Liver (tissue), 9 donors: ENCODE data around the gene GIT2. TPM values are rescaled to one million over a fixed set of nuclear protein-coding genes. Genes with fewer than 3 reads are reported as not detected.

Experiments used
- DNase-seq: peaks from one replicate; pipeline ENCODE4 v3.0.0-alpha.2; 2017; ENCODE audit warnings: low spot score
- H3K27ac ChIP-seq, 2 donors: one replicate each; pipeline ENCODE4 v1.7.0; 2013; ENCODE audit warnings: inconsistent platforms in 2 of 2, low read length in 2 of 2, control low read depth in 1 of 2, low read depth in 1 of 2, mild to moderate bottlenecking in 1 of 2
- H3K27me3 ChIP-seq, 4 donors: one replicate each; pipeline versions ENCODE4 v1.6.1 to v1.7.0; 2013; ENCODE audit warnings: low read length in 3 of 4, inconsistent platforms in 1 of 4, mild to moderate bottlenecking in 1 of 4, moderate library complexity in 1 of 4; ENCODE audit not compliant: control insufficient read depth in 4 of 4, insufficient read depth in 4 of 4
- H3K36me3 ChIP-seq, 4 donors: one replicate each; pipeline versions ENCODE4 v1.6.1 to v1.7.0; 2013; ENCODE audit warnings: low read length in 3 of 4, mild to moderate bottlenecking in 3 of 4, low read depth in 1 of 4, moderate library complexity in 1 of 4; ENCODE audit not compliant: control insufficient read depth in 4 of 4, insufficient read depth in 3 of 4
- H3K4me1 ChIP-seq, 4 donors: one replicate each; pipeline versions ENCODE4 v1.6.1 to v1.7.0; 2013; ENCODE audit warnings: low read length in 3 of 4, mild to moderate bottlenecking in 3 of 4, moderate library complexity in 1 of 4; ENCODE audit not compliant: control insufficient read depth in 4 of 4, insufficient read depth in 4 of 4
- H3K4me3 ChIP-seq, 3 donors: one replicate each; pipeline versions ENCODE4 v1.6.1 to v1.7.0; 2013; ENCODE audit warnings: low read length in 3 of 3, control low read depth in 1 of 3, low read depth in 1 of 3, mild to moderate bottlenecking in 1 of 3
- H3K9ac ChIP-seq, 2 donors: one replicate each; pipeline ENCODE4 v1.7.0; 2013; ENCODE audit warnings: low read length in 2 of 2, mild to moderate bottlenecking in 2 of 2, moderate library complexity in 2 of 2, control low read depth in 1 of 2, low read depth in 1 of 2
- H3K9me3 ChIP-seq, 4 donors: one replicate each; pipeline versions ENCODE4 v1.6.1 to v1.7.0; 2013; ENCODE audit warnings: low read length in 3 of 4; ENCODE audit not compliant: control insufficient read depth in 4 of 4
- ATF3 ChIP-seq: IDR thresholded peaks from 2 replicates; pipeline ENCODE4 v1.6.1; 2016; ENCODE audit warnings: antibody characterized with exemption
- CTCF ChIP-seq: fragments of 150-350 bp; IDR thresholded peaks from 2 replicates; pipeline ENCODE4 v1.5.1; 2017; ENCODE audit warnings: improper control_type of control experiment, low read depth, low read length; ENCODE audit not compliant: missing input control
- EGR1 ChIP-seq, 2 donors: IDR thresholded peaks; 2 replicates each; pipeline ENCODE4 v1.6.1; 2016 to 2018; ENCODE audit warnings: antibody characterized with exemption in 2 of 2, low read depth in 2 of 2
- FOXA1 ChIP-seq: IDR thresholded peaks from 2 replicates; pipeline ENCODE4 v1.6.1; 2016; ENCODE audit warnings: antibody characterized with exemption
- FOXA2 ChIP-seq: IDR thresholded peaks from 2 replicates; pipeline ENCODE4 v1.6.1; 2016; ENCODE audit warnings: antibody characterized with exemption
- HNF4A ChIP-seq, 2 donors: conservative IDR thresholded peaks; 2 replicates each; pipeline ENCODE4 v1.6.1; 2016; ENCODE audit warnings: antibody characterized with exemption in 2 of 2, mild to moderate bottlenecking in 2 of 2
- HNF4G ChIP-seq: IDR thresholded peaks from 2 replicates; pipeline ENCODE4 v1.6.1; 2016; ENCODE audit warnings: antibody characterized with exemption
- JUND ChIP-seq, 2 donors: IDR thresholded peaks; 2 replicates each; pipeline ENCODE4 v1.6.1; 2016; ENCODE audit warnings: antibody characterized with exemption in 2 of 2
- NR2F2 ChIP-seq: IDR thresholded peaks from 2 replicates; pipeline ENCODE4 v1.6.1; 2016; ENCODE audit warnings: antibody characterized with exemption
- RAD21 ChIP-seq, 2 donors: IDR thresholded peaks; 2 replicates each; pipeline ENCODE4 v1.6.1; 2016; ENCODE audit warnings: antibody characterized with exemption in 2 of 2, mild to moderate bottlenecking in 2 of 2
- RXRA ChIP-seq, 2 donors: IDR thresholded peaks; 2 replicates each; pipeline ENCODE4 v1.6.1; 2017 to 2018; ENCODE audit warnings: antibody characterized with exemption in 2 of 2, mild to moderate bottlenecking in 1 of 2
- SP1 ChIP-seq: IDR thresholded peaks from 2 replicates; pipeline ENCODE4 v1.6.1; 2018; ENCODE audit warnings: antibody characterized with exemption, mild to moderate bottlenecking
- TAF1 ChIP-seq: conservative IDR thresholded peaks from 2 replicates; pipeline ENCODE4 v1.6.1; 2016; ENCODE audit warnings: antibody characterized with exemption, mild to moderate bottlenecking
- YY1 ChIP-seq: IDR thresholded peaks from 2 replicates; pipeline ENCODE4 v1.6.1; 2016; ENCODE audit warnings: antibody characterized with exemption, mild to moderate bottlenecking
- WGBS: extraction: QIAGEN DNeasy Blood & Tissue Kit; methylation state at CpG from one replicate; pipeline ENCODE4 v1.1.7; 2013; 5-methylcytosine and 5-hydroxymethylcytosine counted together
- polyA plus RNA-seq, 2 donors: library from polyadenylated mRNA; stranded (reverse) in 1 of 2; unstranded in 1 of 2; fragments of 200-250 nt in 1 of 2; fragments of >200 nt in 1 of 2; fragmentation: Nextera tagmentation in 1 of 2; extraction: Ambion mirVana in 1 of 2; gene quantifications; one replicate each; pipeline versions ENCODE4 v1.2.1 to v1.2.3, GENCODE V29; 2013 to 2015
- total RNA-seq, 2 donors: library from RNA; depleted of rRNA; stranded (reverse); fragments of >200 nt; gene quantifications; one replicate each; pipeline ENCODE4 v1.2.3, GENCODE V29; 2014
- TF ChIP-seq, protein P1 (sequence below): IDR thresholded peaks from 2 replicates; pipeline ENCODE4 v1.6.1; 2016; ENCODE audit warnings: antibody characterized with exemption
- TF ChIP-seq, protein P2 (sequence below): IDR thresholded peaks from 2 replicates; pipeline ENCODE4 v1.6.1; 2016; ENCODE audit warnings: antibody characterized with exemption
- TF ChIP-seq, protein P3 (sequence below): IDR thresholded peaks from 2 replicates; pipeline ENCODE4 v1.6.1; 2016; ENCODE audit warnings: antibody characterized with exemption, mild to moderate bottlenecking
- donor health status: healthy.
- donor health status: healthy.
- donor health status: healthy.
- donor health status: healthy.
- donor health status: healthy.

GIT2 gene
- total and polyA plus RNA-seq, 4 donors: 6.7 to 30.4 (median 16.7) TPM

- Histone ChIP-seq H3K4me3 (peak overlapping the region; percentile 78 to 92 (median 86)), H3K9me3 (no peaks in the 10 kb centered on the region), H3K27me3 (no peaks in the 10 kb centered on the region), H3K4me1 (peaks cover 0 to 31% (median 23%) of the 10 kb centered on the region in 4 donors), H3K36me3 (peaks cover 0 to 4% (median 0%) of the 10 kb centered on the region in 4 donors), H3K9ac (peak overlapping the region in 1 of 2 donors; percentile 88), H3K27ac (peak overlapping the region; percentile 90 to 95)
- TF ChIP-seq FOXA2 (no peak), CTCF (peak; percentile 1)
- 56% methylated on average over 9 of the region's 9 CpGs for WGBS
- no peak for DNase-seq
Observed at GRCh38 chr12:109998241-109998903, 2.2 kb upstream of the GIT2 start.

GRCh38 chr12:109997393-109997792, 1.2 kb upstream of the GIT2 start:
- no peak for DNase-seq
- TF ChIP-seq ATF3 (no peak), RXRA (IDR thresholded peaks at IDR 0.05) (no peak), EGR1 (IDR thresholded peaks at IDR 0.05; ENCODE audit: low read depth in 2 of 2) (no peak), YY1 (no peak), NR2F2 (no peak)
- TF ChIP-seq, protein P1, sequence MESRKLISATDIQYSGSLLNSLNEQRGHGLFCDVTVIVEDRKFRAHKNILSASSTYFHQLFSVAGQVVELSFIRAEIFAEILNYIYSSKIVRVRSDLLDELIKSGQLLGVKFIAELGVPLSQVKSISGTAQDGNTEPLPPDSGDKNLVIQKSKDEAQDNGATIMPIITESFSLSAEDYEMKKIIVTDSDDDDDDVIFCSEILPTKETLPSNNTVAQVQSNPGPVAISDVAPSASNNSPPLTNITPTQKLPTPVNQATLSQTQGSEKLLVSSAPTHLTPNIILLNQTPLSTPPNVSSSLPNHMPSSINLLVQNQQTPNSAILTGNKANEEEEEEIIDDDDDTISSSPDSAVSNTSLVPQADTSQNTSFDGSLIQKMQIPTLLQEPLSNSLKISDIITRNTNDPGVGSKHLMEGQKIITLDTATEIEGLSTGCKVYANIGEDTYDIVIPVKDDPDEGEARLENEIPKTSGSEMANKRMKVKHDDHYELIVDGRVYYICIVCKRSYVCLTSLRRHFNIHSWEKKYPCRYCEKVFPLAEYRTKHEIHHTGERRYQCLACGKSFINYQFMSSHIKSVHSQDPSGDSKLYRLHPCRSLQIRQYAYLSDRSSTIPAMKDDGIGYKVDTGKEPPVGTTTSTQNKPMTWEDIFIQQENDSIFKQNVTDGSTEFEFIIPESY: no peak
- no peak overlapping the region for H3K9ac ChIP-seq
- WGBS: 90% methylated on average over 4 of the region's 4 CpGs
- no peak overlapping the region for H3K4me3 ChIP-seq
- H3K9me3 ChIP-seq: no peaks in the 10 kb centered on the region
- H3K27me3 ChIP-seq: no peaks in the 10 kb centered on the region
- H3K4me1 ChIP-seq: peaks cover 0 to 37% (median 23%) of the 10 kb centered on the region in 4 donors
- H3K36me3 ChIP-seq: no peaks in the 10 kb centered on the region
- H3K27ac ChIP-seq: no peak overlapping the region

DNA sequence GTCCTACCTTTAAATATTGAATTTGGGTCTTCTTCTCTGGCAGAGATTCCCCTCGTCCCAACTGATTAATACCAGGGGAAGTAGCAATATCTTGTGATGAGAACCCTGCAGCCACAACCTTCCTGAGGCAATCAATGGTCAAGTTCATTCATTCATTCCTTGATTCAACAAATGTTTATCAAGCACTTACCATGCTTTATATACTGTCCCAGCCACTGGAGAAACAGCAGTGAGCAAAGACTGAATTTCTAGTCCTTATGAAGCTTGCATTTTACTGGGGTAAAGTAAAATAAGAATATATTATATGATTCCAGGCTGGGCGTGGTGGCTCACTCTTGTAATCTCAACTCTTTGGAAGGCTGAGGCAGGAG, 300 bp upstream of the GIT2 start:
- Histone ChIP-seq H3K4me3 (peak overlapping the region in 2 of 3 donors; percentile 1 to 92), H3K4me1 (peaks cover 0 to 38% (median 23%) of the 10 kb centered on the region in 4 donors), H3K36me3 (peaks cover 0 to 2% (median 1%) of the 10 kb centered on the region in 4 donors), H3K9me3 (no peaks in the 10 kb centered on the region), H3K9ac (no peak overlapping the region), H3K27ac (peak overlapping the region in 1 of 2 donors; percentile 88), H3K27me3 (no peaks in the 10 kb centered on the region)
- WGBS: 50% methylated on average over 2 of the region's 2 CpGs
- no peak for DNase-seq
- TF ChIP-seq TAF1 (no peak), RXRA (IDR thresholded peaks at IDR 0.05) (no peak), HNF4G (no peak), SP1 (no peak), CTCF (no peak), JUND (IDR thresholded peaks at IDR 0.05) (no peak), FOXA2 (no peak), FOXA1 (no peak), ATF3 (no peak), NR2F2 (peak; percentile 11), HNF4A (conservative IDR thresholded peaks at IDR 0.05) (no peak), RAD21 (IDR thresholded peaks at IDR 0.05) (no peak), YY1 (peak; percentile 77)
- TF ChIP-seq, protein P2, sequence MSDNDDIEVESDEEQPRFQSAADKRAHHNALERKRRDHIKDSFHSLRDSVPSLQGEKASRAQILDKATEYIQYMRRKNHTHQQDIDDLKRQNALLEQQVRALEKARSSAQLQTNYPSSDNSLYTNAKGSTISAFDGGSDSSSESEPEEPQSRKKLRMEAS: peak; percentile 26
- TF ChIP-seq, protein P3, sequence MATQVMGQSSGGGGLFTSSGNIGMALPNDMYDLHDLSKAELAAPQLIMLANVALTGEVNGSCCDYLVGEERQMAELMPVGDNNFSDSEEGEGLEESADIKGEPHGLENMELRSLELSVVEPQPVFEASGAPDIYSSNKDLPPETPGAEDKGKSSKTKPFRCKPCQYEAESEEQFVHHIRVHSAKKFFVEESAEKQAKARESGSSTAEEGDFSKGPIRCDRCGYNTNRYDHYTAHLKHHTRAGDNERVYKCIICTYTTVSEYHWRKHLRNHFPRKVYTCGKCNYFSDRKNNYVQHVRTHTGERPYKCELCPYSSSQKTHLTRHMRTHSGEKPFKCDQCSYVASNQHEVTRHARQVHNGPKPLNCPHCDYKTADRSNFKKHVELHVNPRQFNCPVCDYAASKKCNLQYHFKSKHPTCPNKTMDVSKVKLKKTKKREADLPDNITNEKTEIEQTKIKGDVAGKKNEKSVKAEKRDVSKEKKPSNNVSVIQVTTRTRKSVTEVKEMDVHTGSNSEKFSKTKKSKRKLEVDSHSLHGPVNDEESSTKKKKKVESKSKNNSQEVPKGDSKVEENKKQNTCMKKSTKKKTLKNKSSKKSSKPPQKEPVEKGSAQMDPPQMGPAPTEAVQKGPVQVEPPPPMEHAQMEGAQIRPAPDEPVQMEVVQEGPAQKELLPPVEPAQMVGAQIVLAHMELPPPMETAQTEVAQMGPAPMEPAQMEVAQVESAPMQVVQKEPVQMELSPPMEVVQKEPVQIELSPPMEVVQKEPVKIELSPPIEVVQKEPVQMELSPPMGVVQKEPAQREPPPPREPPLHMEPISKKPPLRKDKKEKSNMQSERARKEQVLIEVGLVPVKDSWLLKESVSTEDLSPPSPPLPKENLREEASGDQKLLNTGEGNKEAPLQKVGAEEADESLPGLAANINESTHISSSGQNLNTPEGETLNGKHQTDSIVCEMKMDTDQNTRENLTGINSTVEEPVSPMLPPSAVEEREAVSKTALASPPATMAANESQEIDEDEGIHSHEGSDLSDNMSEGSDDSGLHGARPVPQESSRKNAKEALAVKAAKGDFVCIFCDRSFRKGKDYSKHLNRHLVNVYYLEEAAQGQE: no peak
